GM18519 (cell line): Measurements from ENCODE around the gene ACAD10.
"Not testable (repeated sequence)": the region's sequence is repeated elsewhere in the genome, so short reads cannot be mapped to it uniquely, and the experiment has no call there.

Experiments
- ATAC-seq: cut with Tn5 transposase; IDR thresholded peaks from one replicate; pipeline ENCODE4 v1.9.1; 2021; ENCODE audit warnings: mild to moderate bottlenecking, moderate library complexity; ENCODE audit not compliant: unreplicated experiment, low FRiP score

The ACAD10 gene

DNA sequence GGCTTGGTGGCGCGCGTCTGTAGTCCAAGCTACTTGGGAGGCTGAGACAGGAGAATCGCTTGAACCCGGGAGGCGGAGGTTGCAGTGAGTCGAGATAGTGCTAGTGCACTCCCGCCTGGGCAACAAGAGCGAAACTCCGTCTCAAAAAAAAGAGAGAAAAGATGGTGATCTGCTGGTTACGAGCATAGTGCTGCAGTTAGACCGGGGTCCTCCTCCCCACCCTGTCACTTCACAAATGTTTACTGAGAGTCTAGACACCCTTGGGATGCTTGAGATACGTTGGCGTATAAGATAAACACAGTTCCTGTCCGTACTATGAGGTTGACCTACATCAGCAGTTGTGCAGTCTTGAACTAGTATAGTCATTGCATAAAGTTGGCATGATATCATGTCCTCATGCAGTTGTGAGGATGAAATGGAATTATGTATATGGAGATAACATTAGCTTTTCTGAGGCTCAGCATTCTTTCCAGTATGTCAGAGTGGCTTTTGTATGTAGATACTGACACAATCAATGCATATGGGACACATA is 787 bp downstream of the ACAD10 start:
- no peak for ATAC-seq

DNA sequence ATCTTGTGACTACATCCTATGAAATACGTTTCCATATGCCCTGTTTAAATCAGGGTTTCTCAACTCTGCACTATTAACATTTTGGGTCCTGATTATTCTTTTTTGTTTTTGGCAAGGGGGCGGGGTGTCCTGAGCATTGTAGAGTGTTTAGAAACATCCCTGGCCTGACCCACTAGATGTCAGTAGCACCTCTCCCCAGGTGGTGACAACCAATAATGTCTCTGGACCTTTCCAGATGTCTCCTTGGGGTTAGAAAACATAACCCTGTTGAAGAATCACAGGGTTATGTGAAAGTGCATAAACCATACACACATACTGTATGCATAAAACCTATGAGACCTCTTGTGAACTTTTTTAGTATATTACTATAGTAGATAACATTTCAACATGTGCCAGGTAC is 1.4 kb downstream of the ACAD10 start:
- ATAC-seq: no peak

DNA sequence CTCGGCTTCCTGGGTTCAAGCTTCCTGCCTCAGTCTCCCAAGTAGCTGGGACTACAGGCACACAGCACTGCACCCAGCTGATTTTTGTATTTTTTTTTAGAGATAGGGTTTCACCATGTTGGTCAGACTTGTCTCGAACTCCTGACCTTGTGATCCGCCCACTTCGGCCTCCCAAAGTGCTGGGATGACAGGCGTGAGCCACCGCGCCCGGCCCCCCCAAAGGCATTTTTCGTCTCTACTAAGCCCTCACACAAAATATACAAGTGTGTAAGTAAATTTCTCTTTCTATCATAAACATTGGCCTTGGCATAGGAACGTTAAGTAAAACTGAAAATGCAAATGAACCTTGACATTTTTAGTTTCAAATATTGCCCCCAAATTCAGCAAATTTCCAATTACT is 2.1 kb downstream of the ACAD10 start:
- ATAC-seq: no peak

GRCh38 chr12:111691262-111691661 is 5.4 kb downstream of the ACAD10 start:
- ATAC-seq: no peak

DNA sequence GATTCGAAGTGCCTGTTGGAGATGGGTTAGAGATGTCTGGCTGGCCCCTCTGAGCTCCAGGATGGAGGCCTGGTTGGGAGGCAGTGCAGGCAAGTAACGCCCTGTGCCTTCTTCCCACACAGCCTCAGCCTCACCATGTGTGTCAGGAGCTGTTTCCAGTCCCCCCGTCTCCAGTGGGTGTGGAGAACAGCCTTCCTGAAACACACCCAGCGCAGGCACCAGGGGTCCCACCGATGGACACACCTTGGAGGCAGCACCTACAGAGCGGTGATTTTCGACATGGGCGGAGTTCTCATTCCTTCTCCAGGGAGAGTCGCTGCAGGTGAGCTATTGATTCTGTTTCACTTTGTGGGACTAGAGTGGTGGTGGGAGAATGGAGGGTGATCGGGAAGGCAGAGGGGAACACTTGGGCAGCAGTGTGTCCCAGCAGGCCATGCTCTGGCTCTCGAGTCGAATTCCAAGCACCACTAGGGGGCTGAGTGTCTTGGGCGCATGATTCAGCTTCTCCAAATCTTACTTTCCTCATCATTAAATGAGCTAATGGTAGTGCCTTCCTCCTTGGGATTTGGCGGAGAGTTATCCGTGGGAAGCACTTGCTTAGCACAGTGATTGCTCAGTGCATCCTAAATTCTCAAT is 6.8 kb downstream of the ACAD10 start:
- no peak for ATAC-seq

DNA sequence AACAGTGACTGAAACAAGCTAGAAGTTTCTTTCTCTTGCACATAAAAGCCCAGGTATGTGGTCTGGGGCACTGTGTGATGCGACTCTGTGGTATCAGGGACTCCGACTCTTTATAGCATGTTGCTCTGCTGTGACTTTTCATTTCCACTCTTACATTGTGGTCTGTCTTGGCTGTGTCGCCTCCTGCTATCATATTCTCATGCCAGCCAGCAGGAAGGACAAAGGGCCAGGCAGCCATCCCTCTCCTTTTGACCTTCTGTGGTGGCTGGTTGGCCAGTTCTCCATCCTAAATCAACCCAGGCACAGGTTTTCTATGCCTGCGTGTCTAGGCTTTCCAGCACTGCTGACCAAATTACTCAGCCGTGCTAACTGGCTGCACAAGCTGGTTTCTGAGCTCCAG is 8.0 kb downstream of the ACAD10 start:
- no peak for ATAC-seq

DNA sequence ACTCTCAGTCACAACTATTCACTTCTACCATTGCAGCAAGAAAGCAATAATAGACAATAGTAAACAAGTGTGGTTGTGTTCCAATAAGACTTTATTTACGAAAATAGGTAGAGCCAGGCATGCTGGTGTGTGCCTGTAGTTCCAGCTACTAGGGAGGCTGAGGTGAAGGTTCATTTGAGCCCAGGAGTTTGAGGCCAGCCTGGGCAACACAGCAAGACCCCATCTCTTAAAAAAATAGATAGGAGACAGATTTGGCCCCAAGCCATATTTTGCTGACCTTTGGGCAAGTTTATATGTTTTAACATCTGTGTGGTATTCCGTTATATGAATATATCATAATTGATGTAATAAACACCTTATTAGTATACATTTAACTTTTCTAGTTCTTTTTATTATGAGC is 14.1 kb downstream of the ACAD10 start:
- no peak for ATAC-seq

GRCh38 chr12:111705672-111706071 is 19.8 kb downstream of the ACAD10 start:
- ATAC-seq: no peak

DNA sequence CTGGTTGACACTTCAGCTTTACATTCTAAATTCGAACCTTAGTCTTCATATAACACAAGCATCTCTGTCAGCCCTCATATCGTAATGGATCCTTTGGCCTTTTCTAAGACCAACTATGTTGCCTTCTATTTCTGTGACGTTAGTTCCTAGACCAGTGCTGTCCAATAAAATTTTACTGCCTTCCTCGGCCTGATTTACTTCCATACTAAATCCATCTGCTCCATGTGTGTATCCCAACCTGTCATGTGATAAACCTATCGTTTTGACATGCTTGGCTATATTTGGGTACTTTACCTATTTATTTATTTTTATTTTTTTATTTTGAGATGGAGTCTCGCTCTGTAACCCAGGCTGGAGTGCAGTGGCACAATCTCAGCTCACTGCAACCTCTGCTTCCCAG is 20.3 kb downstream of the ACAD10 start:
- no peak for ATAC-seq

GRCh38 chr12:111715279-111715678 is 29.4 kb downstream of the ACAD10 start:
- no peak for ATAC-seq

DNA sequence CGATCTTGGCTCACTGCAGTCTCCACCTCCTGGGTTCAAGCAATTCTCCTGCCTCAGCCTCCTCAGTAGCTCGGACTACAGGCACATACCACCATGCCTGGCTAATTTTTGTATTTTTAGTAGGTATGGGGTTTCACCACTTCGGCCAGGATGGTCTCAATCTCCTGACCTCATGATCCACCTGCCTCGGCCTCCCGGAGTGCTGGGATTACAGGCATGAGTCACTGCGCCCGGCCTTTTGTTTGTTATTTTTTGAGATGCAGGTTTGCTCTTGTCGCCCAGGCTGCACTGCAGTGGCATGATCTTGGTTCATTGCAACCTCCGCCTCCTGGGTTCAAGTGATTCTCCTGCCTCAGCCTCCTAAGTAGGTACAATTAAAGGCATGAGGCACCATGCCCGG is 33.5 kb downstream of the ACAD10 start:
- ATAC-seq: not testable (repeated sequence)

- no peak for ATAC-seq
Measured at GRCh38 chr12:111720457-111720856, 34.6 kb downstream of the ACAD10 start.

DNA sequence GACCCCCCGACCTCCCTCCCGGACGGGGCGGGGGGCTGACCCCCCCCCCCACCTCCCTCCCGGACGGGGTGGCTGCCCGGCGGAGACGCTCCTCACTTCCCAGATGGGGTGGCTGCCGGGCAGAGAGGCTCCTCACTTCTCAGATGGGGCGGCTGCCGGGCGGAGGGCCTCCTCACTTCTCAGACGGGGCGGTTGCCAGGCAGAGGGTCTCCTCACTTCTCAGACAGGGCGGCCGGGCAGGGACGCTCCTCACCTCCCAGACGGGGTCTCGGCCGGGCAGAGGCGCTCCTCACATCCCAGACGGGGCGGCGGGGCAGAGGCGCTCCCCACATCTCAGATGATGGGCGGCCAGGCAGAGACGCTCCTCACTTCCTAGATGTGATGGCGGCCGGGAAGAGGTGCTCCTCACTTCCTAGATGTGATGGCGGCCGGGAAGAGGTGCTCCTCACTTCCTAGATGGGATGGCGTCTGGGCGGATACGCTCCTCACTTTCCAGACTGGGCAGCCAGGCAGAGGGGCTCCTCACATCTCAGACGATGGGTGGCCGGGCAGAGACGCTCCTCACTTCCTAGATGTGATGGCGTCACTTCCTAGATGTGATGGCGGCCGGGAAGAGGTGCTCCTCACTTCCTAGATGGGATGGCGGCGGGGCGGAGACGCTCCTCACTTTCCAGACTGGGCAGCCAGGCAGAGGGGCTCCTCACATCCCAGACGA is 38.0 kb downstream of the ACAD10 start:
- not testable (repeated sequence) for ATAC-seq

DNA sequence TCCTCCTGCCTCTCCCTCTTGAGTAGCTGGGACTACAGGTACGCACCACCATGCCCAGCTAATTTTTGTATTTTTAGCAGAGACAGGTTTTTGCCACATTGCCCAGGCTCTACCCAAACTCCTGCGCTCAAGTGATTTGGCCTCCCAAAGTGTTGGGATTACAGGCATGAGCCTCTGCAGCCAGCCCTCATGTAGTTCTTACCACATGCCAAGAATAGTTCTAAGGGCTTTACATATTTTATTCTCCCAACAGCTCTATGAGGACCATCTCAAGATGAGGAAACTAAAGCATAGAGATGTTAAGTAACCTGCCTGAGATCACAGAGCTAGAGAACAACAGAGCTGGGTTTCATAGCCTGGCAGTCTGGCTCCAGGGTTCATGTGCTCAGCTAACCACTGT is 42.9 kb downstream of the ACAD10 start:
- ATAC-seq: no peak

GRCh38 chr12:111730420-111730819 is 44.6 kb downstream of the ACAD10 start:
- no peak for ATAC-seq

DNA sequence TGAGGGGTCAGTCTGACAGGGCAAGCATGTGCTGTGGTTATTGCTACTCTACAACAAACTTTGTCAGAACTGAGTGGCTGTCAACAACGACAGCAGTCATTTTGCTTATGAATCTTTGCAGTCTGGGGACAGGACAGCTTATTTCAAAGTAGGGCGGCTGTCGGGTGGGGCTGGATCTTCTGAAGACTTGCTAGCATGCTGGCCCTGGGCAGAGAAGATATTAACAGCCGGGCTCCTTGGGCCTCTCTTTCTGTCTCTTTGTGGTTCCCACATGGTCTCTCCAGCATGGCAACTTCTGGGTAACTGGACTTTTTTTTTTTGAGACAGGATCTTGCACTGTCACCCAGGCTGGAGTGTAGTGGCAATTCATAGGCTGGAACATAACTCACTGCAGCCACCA is 46.9 kb downstream of the ACAD10 start:
- no peak for ATAC-seq

DNA sequence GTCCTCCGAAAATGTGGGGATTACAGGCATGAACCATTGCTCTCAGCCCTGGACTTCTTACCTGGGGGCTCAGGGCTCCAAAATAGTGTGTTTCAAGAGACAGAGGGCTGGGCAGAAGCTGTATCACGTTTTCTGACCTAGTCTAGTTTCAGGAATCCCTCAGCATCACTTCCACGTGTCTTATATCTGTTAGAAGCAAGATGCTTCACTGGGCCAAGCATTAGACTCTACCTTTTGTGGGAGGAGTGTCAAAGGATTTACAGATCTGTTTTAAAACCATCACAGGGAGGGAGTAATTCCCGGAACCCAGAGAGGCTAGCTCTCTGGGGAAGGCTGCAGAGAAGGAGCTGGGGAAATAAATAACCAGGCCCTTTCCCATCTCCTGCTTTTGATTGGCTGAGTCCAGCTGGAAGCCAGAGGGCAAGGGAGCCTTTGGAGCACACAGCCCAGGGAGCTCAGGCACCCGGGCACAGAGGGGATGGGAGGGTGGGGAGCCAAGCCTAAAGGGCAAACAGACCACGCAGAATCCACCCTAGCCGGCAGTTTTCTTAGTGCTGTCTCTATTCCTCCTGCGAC is 47.6 kb downstream of the ACAD10 start:
- no peak for ATAC-seq

GRCh38 chr12:111739524-111739923 is 53.7 kb downstream of the ACAD10 start:
- ATAC-seq: not testable (repeated sequence)

DNA sequence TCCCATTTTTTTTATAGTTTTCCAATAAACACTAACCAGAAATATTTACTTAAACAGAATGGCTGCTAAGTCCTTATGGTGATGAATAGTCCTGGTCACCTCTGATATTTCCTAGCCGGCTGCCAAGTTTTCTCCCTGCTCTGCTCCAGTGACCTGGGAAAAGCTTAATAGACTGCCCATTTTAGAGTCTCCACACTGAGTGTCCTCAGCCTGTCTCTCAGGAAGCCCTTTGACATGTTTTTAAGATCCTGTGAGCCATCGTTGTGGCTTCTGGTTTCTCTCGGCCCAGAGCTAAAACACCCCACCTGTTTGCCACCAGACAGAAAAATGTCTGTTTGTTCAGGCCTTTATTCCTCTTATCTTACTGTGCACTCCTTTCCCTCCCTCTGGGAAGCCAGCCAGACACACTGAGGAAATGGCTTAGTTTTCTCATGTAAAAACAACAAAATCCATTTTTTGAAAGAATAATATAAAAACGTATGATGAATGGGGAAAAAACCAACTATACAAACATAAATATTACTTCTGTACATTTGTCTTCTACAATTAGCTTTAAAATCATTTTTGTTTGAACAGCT is 55.5 kb downstream of the ACAD10 start:
- ATAC-seq: no peak

DNA sequence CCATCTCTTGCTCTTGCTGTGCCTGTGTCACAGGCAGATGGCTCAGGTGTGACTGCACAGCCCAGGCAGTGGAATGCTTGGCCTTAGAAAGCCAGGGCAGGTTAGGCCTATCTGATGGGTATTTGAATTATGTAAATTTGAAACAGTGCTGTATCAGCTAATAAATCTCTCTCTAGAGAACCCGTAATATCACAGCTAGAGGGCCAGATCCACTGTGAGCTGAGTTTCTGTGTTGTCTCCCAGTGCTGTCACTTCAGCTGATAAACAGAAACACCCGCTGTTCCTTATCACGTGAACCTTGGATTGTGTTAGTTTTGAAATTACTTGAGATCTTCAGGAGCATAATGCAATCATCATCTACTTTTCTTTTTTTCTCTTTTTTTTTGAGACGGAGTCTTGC is 59.4 kb downstream of the ACAD10 start:
- ATAC-seq: no peak

GRCh38 chr12:111747333-111747732 is 61.5 kb downstream of the ACAD10 start:
- no peak for ATAC-seq
